Right lobe of liver (tissue), 6 donors: ENCODE data around the gene CFAP46. TPM values are rescaled to one million over a fixed set of nuclear protein-coding genes. Genes with fewer than 3 reads are reported as not detected.

Experiments
- ATAC-seq, 4 donors: fragments of 200-7000 bp; cut with Tn5 transposase; one replicate each; pipeline ENCODE4 v1.9.1; 2020; ENCODE audit warnings: mild to moderate bottlenecking in 4 of 4, moderate library complexity in 4 of 4
- DNase-seq, 3 donors: peaks; one replicate each; pipeline ENCODE4 v3.0.0-alpha.2; 2020
- H3K27ac ChIP-seq, 3 donors: fragments of 200-600 bp; one replicate each; pipeline ENCODE4 v1.8.0; 2022
- H3K27me3 ChIP-seq, 2 donors: fragments of 200-600 bp; one replicate each; pipeline ENCODE4 v1.8.0; 2022
- H3K36me3 ChIP-seq, 4 donors: fragments of 200-600 bp; sonication (generic) in 1 of 4; one replicate each; pipeline versions ENCODE4 v1.5.1 to v1.8.0; 2017 to 2022; ENCODE audit warnings: control low read depth in 1 of 4
- H3K4me1 ChIP-seq, 4 donors: fragments of 200-600 bp; sonication (generic) in 1 of 4; one replicate each; pipeline versions ENCODE4 v1.5.1 to v1.8.0; 2017 to 2022; ENCODE audit warnings: control low read depth in 1 of 4
- H3K4me3 ChIP-seq, 3 donors: fragments of 200-600 bp; one replicate each; pipeline ENCODE4 v1.8.0; 2022
- H3K9me3 ChIP-seq, 4 donors: fragments of 200-600 bp; sonication (generic) in 1 of 4; one replicate each; pipeline versions ENCODE4 v1.5.1 to v1.8.0; 2017 to 2022; ENCODE audit warnings: control low read depth in 1 of 4
- POLR2A ChIP-seq: fragments of 450-650 bp; IDR thresholded peaks from one replicate; pipeline ENCODE4 v1.6.1; 2017; ENCODE audit warnings: antibody characterized with exemption, mild to moderate bottlenecking
- WGBS: methylation state at CpG from one replicate; pipeline ENCODE4 v1.1.6; 2018; ENCODE audit warnings: low coverage, low lambda C conversion rate; ENCODE audit not compliant: insufficient coverage; ENCODE audit errors: missing lambda C conversion rate; 5-methylcytosine and 5-hydroxymethylcytosine counted together
- intact Hi-C, 2 donors: fragments of 100-400 bp; cut with DNase I; formaldehyde crosslinking; loops; one replicate each; pipeline versions ENCODE4 v1.11.2 to v1.14.1; 2022
- total RNA-seq, 6 experiments: library from RNA; depleted of rRNA in 2 of 6; stranded (reverse); fragments of >200 nt in 2 of 6; fragmentation: NEBNext Ultra II Directional in 3 of 6; extraction: Animal tissue kit (Norgen Biotek cat#: 25700) in 3 of 6; gene quantifications; one replicate each; pipeline versions ENCODE4 v1.1.0 to v1.2.4, GENCODE V29; 2016 to 2023
- TF ChIP-seq, protein P1 (sequence below), 4 donors: fragments of 200-600 bp in 3 of 4; fragments of 450-650 bp in 1 of 4; IDR thresholded peaks; one replicate each; pipeline versions ENCODE4 v1.5.1 to v1.8.0; 2016 to 2022; ENCODE audit warnings: antibody characterized with exemption in 4 of 4, mild to moderate bottlenecking in 2 of 4
- donor health status: DM: no; HTN: yes; CAD: no.
- donor health status: DM: no; HTN: no; CAD: no.
- donor health status: DM: no; HTN: no; CAD: no.
- donor health status: DM: no; HTN: yes; CAD: no.
- donor health status: DM: no; HTN: yes; CAD: no.

Gene CFAP46
- total RNA-seq, 6 experiments from 2014 or later, result 0.16 to 0.67 (median 0.32) TPM

- H3K27me3 ChIP-seq, result no peaks in the 10 kb centered on the region
- TF ChIP-seq, protein P1, sequence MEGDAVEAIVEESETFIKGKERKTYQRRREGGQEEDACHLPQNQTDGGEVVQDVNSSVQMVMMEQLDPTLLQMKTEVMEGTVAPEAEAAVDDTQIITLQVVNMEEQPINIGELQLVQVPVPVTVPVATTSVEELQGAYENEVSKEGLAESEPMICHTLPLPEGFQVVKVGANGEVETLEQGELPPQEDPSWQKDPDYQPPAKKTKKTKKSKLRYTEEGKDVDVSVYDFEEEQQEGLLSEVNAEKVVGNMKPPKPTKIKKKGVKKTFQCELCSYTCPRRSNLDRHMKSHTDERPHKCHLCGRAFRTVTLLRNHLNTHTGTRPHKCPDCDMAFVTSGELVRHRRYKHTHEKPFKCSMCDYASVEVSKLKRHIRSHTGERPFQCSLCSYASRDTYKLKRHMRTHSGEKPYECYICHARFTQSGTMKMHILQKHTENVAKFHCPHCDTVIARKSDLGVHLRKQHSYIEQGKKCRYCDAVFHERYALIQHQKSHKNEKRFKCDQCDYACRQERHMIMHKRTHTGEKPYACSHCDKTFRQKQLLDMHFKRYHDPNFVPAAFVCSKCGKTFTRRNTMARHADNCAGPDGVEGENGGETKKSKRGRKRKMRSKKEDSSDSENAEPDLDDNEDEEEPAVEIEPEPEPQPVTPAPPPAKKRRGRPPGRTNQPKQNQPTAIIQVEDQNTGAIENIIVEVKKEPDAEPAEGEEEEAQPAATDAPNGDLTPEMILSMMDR (IDR thresholded peaks at IDR 0.05), result no peak
- no peak for TF ChIP-seq POLR2A
- intact Hi-C loops, result no loop called here
- H3K4me1 ChIP-seq, result no peaks in the 10 kb centered on the region
- H3K36me3 ChIP-seq, result no peaks in the 10 kb centered on the region
- 64% methylated on average over 5 of the region's 10 CpGs for WGBS
- peak in 1 of 3 donors; percentile 22 for DNase-seq
- no peak for ATAC-seq
- no peaks in the 10 kb centered on the region for H3K9me3 ChIP-seq
- no peak overlapping the region for H3K4me3 ChIP-seq
- no peak overlapping the region for H3K27ac ChIP-seq
Observed at GRCh38 chr10:132813001-132813401, 129.4 kb downstream of the CFAP46 start.

GRCh38 chr10:132812520-132812919 is 129.8 kb downstream of the CFAP46 start:
- WGBS, result 0% methylated on average over 1 of the region's 11 CpGs
- intact Hi-C loops, result no loop called here
- Histone ChIP-seq H3K4me3 (no peak overlapping the region), H3K27me3 (no peaks in the 10 kb centered on the region), H3K9me3 (no peaks in the 10 kb centered on the region), H3K27ac (no peak overlapping the region), H3K36me3 (no peaks in the 10 kb centered on the region), H3K4me1 (no peaks in the 10 kb centered on the region)
- DNase-seq (peak in 1 of 3 donors; percentile 36), ATAC-seq (no peak)
- TF ChIP-seq, protein P1 (IDR thresholded peaks at IDR 0.05), result no peak
- TF ChIP-seq POLR2A, result no peak

- H3K36me3 ChIP-seq, result no peaks in the 10 kb centered on the region
Observed at GRCh38 chr10:132811891-132812481, 130.4 kb downstream of the CFAP46 start.

GRCh38 chr10:132810807-132811700 is 131.3 kb downstream of the CFAP46 start:
- 44% methylated on average over 7 of the region's 33 CpGs for WGBS
- DNase-seq, result peak in 1 of 3 donors; percentile 42
- no peak for TF ChIP-seq POLR2A
- TF ChIP-seq, protein P1 (IDR thresholded peaks at IDR 0.05), result no peak
- Histone ChIP-seq H3K27me3 (no peaks in the 10 kb centered on the region), H3K4me1 (no peaks in the 10 kb centered on the region), H3K36me3 (no peaks in the 10 kb centered on the region), H3K9me3 (no peaks in the 10 kb centered on the region), H3K4me3 (no peak overlapping the region), H3K27ac (no peak overlapping the region)
- ATAC-seq, result no peak
- intact Hi-C loops, result no loop called here

More at GRCh38 chr10:132811891-132812481, 130.4 kb downstream of the CFAP46 start:
- intact Hi-C loops, result no loop called here
- H3K27me3 ChIP-seq, result no peaks in the 10 kb centered on the region
- H3K4me3 ChIP-seq, result no peak overlapping the region
- DNase-seq, result peak in 2 of 3 donors; percentile 14 to 45
- H3K9me3 ChIP-seq, result no peaks in the 10 kb centered on the region
- no peak for ATAC-seq
- no peak for TF ChIP-seq POLR2A
- TF ChIP-seq, protein P1 (IDR thresholded peaks at IDR 0.05), result no peak
- WGBS, result no CpG with 5 or more reads among the region's 26 CpGs
- H3K4me1 ChIP-seq, result no peaks in the 10 kb centered on the region
- H3K27ac ChIP-seq, result no peak overlapping the region
